Hepatocyte (in vitro differentiated cells): ENCODE results near the gene EDAR.

Experiments
- EZH2 ChIP-seq: fragments of 200-600 bp; sonication (generic); IDR thresholded peaks from 2 replicates; pipeline ENCODE4 v1.6.1; 2016; ENCODE audit warnings: antibody characterized with exemption, mild to moderate bottlenecking, borderline replicate concordance
- EZH2phosphoT487 ChIP-seq: fragments of 200-600 bp; sonication (generic); IDR thresholded peaks from one replicate; pipeline ENCODE4 v1.6.1; 2018; ENCODE audit warnings: antibody characterized with exemption, mild to moderate bottlenecking, low read depth, moderate library complexity; ENCODE audit not compliant: unreplicated experiment, severe bottlenecking
- TF ChIP-seq, protein P1 (sequence below): fragments of 200-600 bp; sonication (generic); IDR thresholded peaks from 2 replicates; pipeline ENCODE4 v1.5.1; 2016; ENCODE audit warnings: antibody characterized with exemption, mild to moderate bottlenecking; ENCODE audit not compliant: poor library complexity

DNA sequence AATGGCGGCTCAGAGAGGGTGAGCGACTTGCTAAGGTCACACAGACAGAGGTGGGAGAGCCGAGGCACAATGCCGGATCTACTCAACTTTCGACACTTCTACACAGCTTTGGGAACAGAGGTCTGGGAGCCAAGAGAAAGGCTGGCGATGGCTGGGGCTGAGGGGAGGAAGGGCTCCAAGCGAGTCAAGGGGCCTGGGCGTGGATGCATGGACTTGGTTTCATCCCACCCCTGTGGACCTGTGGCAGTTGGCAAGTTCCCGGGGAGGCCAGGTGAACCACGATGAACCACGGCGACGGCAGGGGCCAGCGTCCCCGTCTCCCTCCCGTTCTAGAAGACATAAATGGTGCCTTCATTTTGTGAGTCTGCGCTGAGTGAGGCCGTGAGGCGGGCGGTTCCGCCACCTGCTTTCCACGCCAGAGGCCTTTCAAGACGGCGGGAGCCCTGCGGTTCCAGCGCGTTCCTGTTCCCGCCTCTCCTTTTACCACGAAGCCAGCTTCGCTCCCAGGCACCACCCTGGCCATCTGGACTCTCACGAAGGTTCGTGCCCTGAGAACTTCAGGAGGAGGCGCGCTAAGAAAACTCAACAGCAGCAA is 46.7 kb downstream of the EDAR start:
- TF ChIP-seq, protein P1, sequence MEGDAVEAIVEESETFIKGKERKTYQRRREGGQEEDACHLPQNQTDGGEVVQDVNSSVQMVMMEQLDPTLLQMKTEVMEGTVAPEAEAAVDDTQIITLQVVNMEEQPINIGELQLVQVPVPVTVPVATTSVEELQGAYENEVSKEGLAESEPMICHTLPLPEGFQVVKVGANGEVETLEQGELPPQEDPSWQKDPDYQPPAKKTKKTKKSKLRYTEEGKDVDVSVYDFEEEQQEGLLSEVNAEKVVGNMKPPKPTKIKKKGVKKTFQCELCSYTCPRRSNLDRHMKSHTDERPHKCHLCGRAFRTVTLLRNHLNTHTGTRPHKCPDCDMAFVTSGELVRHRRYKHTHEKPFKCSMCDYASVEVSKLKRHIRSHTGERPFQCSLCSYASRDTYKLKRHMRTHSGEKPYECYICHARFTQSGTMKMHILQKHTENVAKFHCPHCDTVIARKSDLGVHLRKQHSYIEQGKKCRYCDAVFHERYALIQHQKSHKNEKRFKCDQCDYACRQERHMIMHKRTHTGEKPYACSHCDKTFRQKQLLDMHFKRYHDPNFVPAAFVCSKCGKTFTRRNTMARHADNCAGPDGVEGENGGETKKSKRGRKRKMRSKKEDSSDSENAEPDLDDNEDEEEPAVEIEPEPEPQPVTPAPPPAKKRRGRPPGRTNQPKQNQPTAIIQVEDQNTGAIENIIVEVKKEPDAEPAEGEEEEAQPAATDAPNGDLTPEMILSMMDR: no peak
- TF ChIP-seq EZH2 (no peak), EZH2phosphoT487 (no peak)
